ENCODE results near the gene PIAS3.

DNA sequence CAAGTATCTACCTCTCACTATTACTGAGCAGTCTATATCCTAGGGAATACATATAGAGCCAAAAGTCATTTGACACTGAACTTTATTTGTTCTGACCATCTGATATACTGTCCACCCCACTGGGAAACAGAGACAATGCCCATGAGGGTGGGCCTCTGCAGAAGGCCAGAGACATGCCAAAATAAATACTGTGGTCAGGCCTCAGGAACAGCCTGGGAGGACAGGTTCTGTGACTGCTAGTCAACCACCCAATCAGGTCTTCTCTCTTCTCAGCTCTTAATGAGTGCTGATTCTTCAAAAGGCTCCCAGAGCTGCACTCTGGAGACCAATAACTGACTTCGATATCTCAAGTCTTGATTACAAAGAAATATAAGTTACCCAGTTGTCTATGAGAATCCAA lies 32.3 kb upstream of the PIAS3 start:
- TF ChIP-seq CTCF (IDR thresholded peaks at IDR 0.05) (no peak), ZFX (IDR thresholded peaks at IDR 0.05; ENCODE audit: borderline replicate concordance) (no peak)
